Adipose tissue (tissue), 3 donors: ENCODE results near the gene TMEM50A. TPM values are rescaled to one million over a fixed set of nuclear protein-coding genes. Genes with fewer than 3 reads are reported as not detected.
"Not testable (repeated sequence)": the region's sequence is repeated elsewhere in the genome, so short reads cannot be mapped to it uniquely, and the experiment has no call there.

Experiments
- H3K27ac ChIP-seq: one replicate; pipeline ENCODE4 v1.5.1; 2013; ENCODE audit warnings: low read depth, low read length
- WGBS, 3 donors: extraction: QIAGEN DNeasy Blood & Tissue Kit; methylation state at CpG; one replicate each; pipeline ENCODE4 v1.1.7; 2013; 5-methylcytosine and 5-hydroxymethylcytosine counted together
- polyA plus RNA-seq, 3 donors: library from polyadenylated mRNA; stranded (reverse); fragments of 200-250 nt; gene quantifications; one replicate each; pipeline ENCODE4 v1.2.3, GENCODE V29; 2013
- donor health status: healthy with polysubstance abuse.
- donor health status: Bipolar disorder and iron deficiency.
- donor health status: healthy.

TMEM50A gene
- polyA plus RNA-seq, 3 donors = 33.3 to 87.3 (median 79.2) TPM

- H3K27ac ChIP-seq = not testable (repeated sequence)
- WGBS, 3 donors = 40 to 72% (median 47%) methylated on average over 4 of the region's 4 CpGs
These were observed 9.3 kb upstream of the TMEM50A start for GRCh38 chr1:25328791-25329185.

GRCh38 chr1:25329336-25329735 lies 8.8 kb upstream of the TMEM50A start:
- H3K27ac ChIP-seq = not testable (repeated sequence)
- WGBS, 3 donors = 77 to 95% (median 92%) methylated on average over 5 of the region's 5 CpGs

GRCh38 chr1:25329950-25330349 lies 8.2 kb upstream of the TMEM50A start:
- WGBS, 3 donors = 36 to 72% (median 41%) methylated on average over 5 of the region's 5 CpGs
- H3K27ac ChIP-seq = not testable (repeated sequence)

- WGBS, 3 donors = 0 to 1% (median 0%) methylated on average over 11 to 26 of the region's 29 CpGs
- not testable (repeated sequence) for H3K27ac ChIP-seq
These were observed 1.2 kb upstream of the TMEM50A start for GRCh38 chr1:25336922-25337354.

- WGBS, 3 donors = 0 to 1% (median 1%) methylated on average over 12 to 23 of the region's 39 CpGs
- not testable (repeated sequence) for H3K27ac ChIP-seq
These were observed 499 bp upstream of the TMEM50A start for GRCh38 chr1:25337483-25338187.

GRCh38 chr1:25338986-25339385 lies 852 bp downstream of the TMEM50A start:
- H3K27ac ChIP-seq = peak overlapping the region; percentile 29
- WGBS, 3 donors = 0 to 1% (median 0%) methylated on average over 6 of the region's 6 CpGs

- WGBS, 3 donors = 67 to 86% (median 76%) methylated on average over 6 of the region's 6 CpGs
- no peak overlapping the region for H3K27ac ChIP-seq
These were observed 3.6 kb downstream of the TMEM50A start for GRCh38 chr1:25341746-25342145.

GRCh38 chr1:25342846-25343245 lies 4.7 kb downstream of the TMEM50A start:
- WGBS, 3 donors = 31 to 90% (median 90%) methylated on average over 1 of the region's 1 CpG
- no peak overlapping the region for H3K27ac ChIP-seq

GRCh38 chr1:25343872-25344271 lies 5.7 kb downstream of the TMEM50A start:
- H3K27ac ChIP-seq = no peak overlapping the region
- WGBS, 3 donors = 79 to 85% (median 83%) methylated on average over 4 of the region's 4 CpGs

- H3K27ac ChIP-seq = no peak overlapping the region
- 38 to 87% (median 86%) methylated on average over 2 of the region's 2 CpGs for WGBS, 3 donors
These were observed 9.4 kb downstream of the TMEM50A start for GRCh38 chr1:25347556-25347955.

GRCh38 chr1:25349606-25350005 lies 11.5 kb downstream of the TMEM50A start:
- 93 to 96% (median 94%) methylated on average over 3 of the region's 3 CpGs for WGBS, 3 donors
- H3K27ac ChIP-seq = no peak overlapping the region

GRCh38 chr1:25355841-25356395 lies 17.8 kb downstream of the TMEM50A start:
- WGBS, 3 donors = 68 to 82% (median 81%) methylated on average over 6 of the region's 6 CpGs
- no peak overlapping the region for H3K27ac ChIP-seq

- H3K27ac ChIP-seq = no peak overlapping the region
These were observed 18.3 kb downstream of the TMEM50A start for GRCh38 chr1:25356441-25356840.

GRCh38 chr1:25356848-25357247 lies 18.7 kb downstream of the TMEM50A start:
- WGBS, 3 donors = 72 to 94% (median 88%) methylated on average over 1 of the region's 1 CpG
- H3K27ac ChIP-seq = no peak overlapping the region

- H3K27ac ChIP-seq = no peak overlapping the region
- 87 to 95% (median 87%) methylated on average over 7 of the region's 7 CpGs for WGBS, 3 donors
These were observed 22.8 kb downstream of the TMEM50A start for GRCh38 chr1:25360596-25361581.

GRCh38 chr1:25361901-25362300 lies 23.8 kb downstream of the TMEM50A start:
- no peak overlapping the region for H3K27ac ChIP-seq
- 72 to 81% (median 77%) methylated on average over 2 of the region's 2 CpGs for WGBS, 3 donors

GRCh38 chr1:25362634-25363559 lies 24.8 kb downstream of the TMEM50A start:
- no CpG with 5 or more reads among the region's 17 CpGs for WGBS, 3 donors
- not testable (repeated sequence) for H3K27ac ChIP-seq

GRCh38 chr1:25369241-25369640 lies 31.1 kb downstream of the TMEM50A start:
- 89 to 93% (median 92%) methylated on average over 4 of the region's 4 CpGs for WGBS, 3 donors
- H3K27ac ChIP-seq = no peak overlapping the region
